Glutamatergic neuron (in vitro differentiated cells): Measurements from ENCODE around the gene DROSHA. TPM values are rescaled to one million over a fixed set of nuclear protein-coding genes. Genes with fewer than 3 reads are reported as not detected.

Source experiments
- DNase-seq: peaks from one replicate; pipeline ENCODE4 v3.0.0; 2022
- H3K27ac Mint-ChIP-seq: one replicate; pipeline ENCODE4 v1.8.0; 2020; ENCODE audit warnings: mild to moderate bottlenecking, mixed read lengths, inconsistent platforms; ENCODE audit not compliant: unreplicated experiment
- H3K27me3 Mint-ChIP-seq: one replicate; pipeline ENCODE4 v1.8.0; 2020; ENCODE audit warnings: mild to moderate bottlenecking, moderate library complexity, mixed read lengths, inconsistent platforms; ENCODE audit not compliant: unreplicated experiment
- H3K36me3 Mint-ChIP-seq: one replicate; pipeline ENCODE4 v1.8.0; 2020; ENCODE audit warnings: mild to moderate bottlenecking, mixed read lengths, inconsistent platforms; ENCODE audit not compliant: unreplicated experiment
- H3K4me1 Mint-ChIP-seq: one replicate; pipeline ENCODE4 v1.8.0; 2020; ENCODE audit warnings: mild to moderate bottlenecking, low read depth, mixed read lengths, inconsistent platforms; ENCODE audit not compliant: unreplicated experiment
- H3K4me3 Mint-ChIP-seq: one replicate; pipeline ENCODE4 v1.8.0; 2020; ENCODE audit warnings: mild to moderate bottlenecking, mixed read lengths, inconsistent platforms; ENCODE audit not compliant: unreplicated experiment
- H3K9me3 Mint-ChIP-seq: one replicate; pipeline ENCODE4 v1.8.0; 2020; ENCODE audit warnings: mild to moderate bottlenecking, moderate library complexity, mixed read lengths, inconsistent platforms; ENCODE audit not compliant: unreplicated experiment
- total RNA-seq: library from RNA; stranded (reverse); fragmentation: NEBNext Ultra II Directional; extraction: Animal tissue kit (Norgen Biotek cat#: 25700); gene quantifications from one replicate; pipeline ENCODE4 v1.2.1, GENCODE V29; 2021; ENCODE audit not compliant: unreplicated experiment
- TF ChIP-seq, protein P1 (sequence below): fragments of 200-600 bp; sonication (generic); IDR thresholded peaks from one replicate; pipeline ENCODE4 v1.5.0; 2021; ENCODE audit not compliant: partially characterized antibody, unreplicated experiment

Gene DROSHA
- total RNA-seq, 1 donor from 2014 or later, result 102 TPM

DNA sequence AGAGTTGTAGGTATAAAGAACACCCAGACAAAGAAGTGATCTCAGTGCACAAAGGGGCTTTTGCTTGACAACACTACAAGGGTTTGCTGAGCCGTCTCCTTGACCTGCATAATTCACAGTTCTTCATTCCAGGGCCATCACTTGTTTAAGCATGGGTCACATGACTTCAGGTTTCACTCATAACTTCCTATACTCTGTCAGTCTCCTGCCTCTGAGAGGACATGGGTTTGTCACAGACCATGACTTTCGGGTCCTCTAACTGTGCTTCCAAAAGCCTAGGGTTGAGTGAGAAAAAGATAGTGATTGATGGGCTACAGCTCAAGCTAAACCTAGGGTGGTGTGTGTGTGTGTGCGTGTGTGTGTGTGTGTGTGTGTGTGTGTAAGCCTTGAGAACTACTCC is 172.1 kb downstream of the DROSHA start:
- Mint-ChIP-seq H3K36me3 (no peaks in the 10 kb centered on the region), H3K4me1 (no peaks in the 10 kb centered on the region), H3K4me3 (no peak overlapping the region), H3K27ac (no peak overlapping the region), H3K9me3 (no peaks in the 10 kb centered on the region), H3K27me3 (peaks cover 2% of the 10 kb centered on the region)
- TF ChIP-seq, protein P1, sequence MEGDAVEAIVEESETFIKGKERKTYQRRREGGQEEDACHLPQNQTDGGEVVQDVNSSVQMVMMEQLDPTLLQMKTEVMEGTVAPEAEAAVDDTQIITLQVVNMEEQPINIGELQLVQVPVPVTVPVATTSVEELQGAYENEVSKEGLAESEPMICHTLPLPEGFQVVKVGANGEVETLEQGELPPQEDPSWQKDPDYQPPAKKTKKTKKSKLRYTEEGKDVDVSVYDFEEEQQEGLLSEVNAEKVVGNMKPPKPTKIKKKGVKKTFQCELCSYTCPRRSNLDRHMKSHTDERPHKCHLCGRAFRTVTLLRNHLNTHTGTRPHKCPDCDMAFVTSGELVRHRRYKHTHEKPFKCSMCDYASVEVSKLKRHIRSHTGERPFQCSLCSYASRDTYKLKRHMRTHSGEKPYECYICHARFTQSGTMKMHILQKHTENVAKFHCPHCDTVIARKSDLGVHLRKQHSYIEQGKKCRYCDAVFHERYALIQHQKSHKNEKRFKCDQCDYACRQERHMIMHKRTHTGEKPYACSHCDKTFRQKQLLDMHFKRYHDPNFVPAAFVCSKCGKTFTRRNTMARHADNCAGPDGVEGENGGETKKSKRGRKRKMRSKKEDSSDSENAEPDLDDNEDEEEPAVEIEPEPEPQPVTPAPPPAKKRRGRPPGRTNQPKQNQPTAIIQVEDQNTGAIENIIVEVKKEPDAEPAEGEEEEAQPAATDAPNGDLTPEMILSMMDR, result no peak
- DNase-seq, result no peak

DNA sequence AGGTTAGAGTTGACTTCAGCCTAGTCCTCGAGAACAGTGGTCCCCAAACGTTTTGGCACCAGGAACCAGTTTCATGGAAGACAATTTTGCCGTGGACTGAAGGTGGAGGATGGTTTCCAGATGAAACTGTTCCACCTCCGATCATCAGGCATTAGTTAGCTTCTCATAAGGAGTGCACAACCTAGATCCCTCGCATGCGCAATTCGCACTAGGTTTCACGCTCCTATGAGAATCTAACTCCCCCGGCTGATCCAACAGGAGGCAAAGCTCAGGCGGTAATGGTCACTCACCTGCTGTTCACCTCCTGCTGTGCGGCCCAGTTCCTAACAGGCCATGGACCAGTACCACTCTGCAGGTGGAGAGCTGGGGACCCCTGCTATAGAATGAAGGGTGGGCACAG is 174.9 kb downstream of the DROSHA start:
- H3K27ac Mint-ChIP-seq, result no peak overlapping the region
- no peak overlapping the region for H3K4me3 Mint-ChIP-seq
- H3K4me1 Mint-ChIP-seq, result no peaks in the 10 kb centered on the region
- TF ChIP-seq, protein P1, result no peak
- DNase-seq, result no peak
- H3K27me3 Mint-ChIP-seq, result peaks cover 2% of the 10 kb centered on the region
- H3K36me3 Mint-ChIP-seq, result no peaks in the 10 kb centered on the region
- H3K9me3 Mint-ChIP-seq, result no peaks in the 10 kb centered on the region

- no peak for DNase-seq
- no peaks in the 10 kb centered on the region for H3K36me3 Mint-ChIP-seq
- no peaks in the 10 kb centered on the region for H3K9me3 Mint-ChIP-seq
- TF ChIP-seq, protein P1, result no peak
- peaks cover 2% of the 10 kb centered on the region for H3K27me3 Mint-ChIP-seq
- H3K4me3 Mint-ChIP-seq, result no peak overlapping the region
- no peak overlapping the region for H3K27ac Mint-ChIP-seq
- H3K4me1 Mint-ChIP-seq, result no peaks in the 10 kb centered on the region
Observed at GRCh38 chr5:31355337-31355736, 176.6 kb downstream of the DROSHA start.

Other genes starting within 250 kb of the DROSHA start
- 26.5 TPM for gene C5orf22, start 208 bp upstream of the DROSHA start, total RNA-seq
- 23.3 TPM for gene PDZD2, start 107.0 kb upstream of the DROSHA start, total RNA-seq